SH-SY5Y (cell line): ENCODE results near the gene ENPP5.

Source experiments
- GATA2 ChIP-seq: IDR thresholded peaks from 2 replicates; pipeline ENCODE4 v1.6.1; 2011; ENCODE audit warnings: mild to moderate bottlenecking, low read depth, low read length
- GATA3 ChIP-seq: IDR thresholded peaks from 2 replicates; pipeline ENCODE4 v1.6.1; 2011; ENCODE audit warnings: low read depth, mild to moderate bottlenecking, low read length, moderate library complexity

GRCh38 chr6:46211917-46212316 is 41.1 kb upstream of the ENPP5 start:
- TF ChIP-seq GATA2 (no peak), GATA3 (no peak)
